Measurements from ENCODE around the gene AGO3.

Gene AGO3

GRCh38 chr1:35894656-35895055, 36.2 kb upstream of the AGO3 start:
- Histone ChIP-seq H3K27ac (peak overlapping the region in 1 of 2 donors; percentile 25), H3K4me3 (no peak overlapping the region)
- no peak for TF ChIP-seq CTCF (IDR thresholded peaks at IDR 0.05)
- no peak for DNase-seq (ENCODE audit: low spot score)

GRCh38 chr1:35899941-35900340, 31.0 kb upstream of the AGO3 start:
- DNase-seq (ENCODE audit: low spot score), result no peak
- TF ChIP-seq CTCF (IDR thresholded peaks at IDR 0.05), result no peak
- no peak overlapping the region for H3K27ac ChIP-seq
- no peak overlapping the region for H3K4me3 ChIP-seq

GRCh38 chr1:35901235-35901634, 29.7 kb upstream of the AGO3 start:
- no peak overlapping the region for H3K27ac ChIP-seq
- H3K4me3 ChIP-seq, result no peak overlapping the region
- no peak for DNase-seq (ENCODE audit: low spot score)
- no peak for TF ChIP-seq CTCF (IDR thresholded peaks at IDR 0.05)

- no peak overlapping the region for H3K4me3 ChIP-seq
- no peak for DNase-seq (ENCODE audit: low spot score)
- TF ChIP-seq CTCF (IDR thresholded peaks at IDR 0.05), result no peak
- no peak overlapping the region for H3K27ac ChIP-seq
Observed at GRCh38 chr1:35902671-35903070, 28.2 kb upstream of the AGO3 start.

GRCh38 chr1:35914717-35915116, 16.2 kb upstream of the AGO3 start:
- no peak overlapping the region for H3K4me3 ChIP-seq
- TF ChIP-seq CTCF (IDR thresholded peaks at IDR 0.05), result no peak
- DNase-seq (ENCODE audit: low spot score), result no peak
- no peak overlapping the region for H3K27ac ChIP-seq

GRCh38 chr1:35915693-35916092, 15.2 kb upstream of the AGO3 start:
- DNase-seq (ENCODE audit: low spot score), result no peak
- no peak overlapping the region for H3K4me3 ChIP-seq
- H3K27ac ChIP-seq, result no peak overlapping the region
- TF ChIP-seq CTCF (IDR thresholded peaks at IDR 0.05), result no peak

GRCh38 chr1:35923791-35924221, 7.1 kb upstream of the AGO3 start:
- H3K27ac ChIP-seq, result no peak overlapping the region
- no peak overlapping the region for H3K4me3 ChIP-seq
- DNase-seq (ENCODE audit: low spot score), result no peak
- TF ChIP-seq CTCF (IDR thresholded peaks at IDR 0.05), result no peak

All from coronary artery (tissue), 2 donors.